Dedifferentiated amniotic fluid mesenchymal stem cell (primary cell): ENCODE data around the gene IFT88.

Experiments
- DNase-seq: peaks from one replicate; pipeline ENCODE4 v3.0.0-alpha.2; 2016; ENCODE audit errors: extremely low spot score

Gene IFT88

GRCh38 chr13:20686863-20687579 lies 120.1 kb downstream of the IFT88 start:
- no peak for DNase-seq

- no peak for DNase-seq
These were observed 122.3 kb downstream of the IFT88 start for GRCh38 chr13:20689291-20689690.

- DNase-seq = no peak
These were observed 124.7 kb downstream of the IFT88 start for GRCh38 chr13:20691616-20692015.

- no peak for DNase-seq
These were observed 129.1 kb downstream of the IFT88 start for GRCh38 chr13:20696073-20696472.

- DNase-seq = no peak
These were observed 132.8 kb downstream of the IFT88 start for GRCh38 chr13:20699715-20700114.

GRCh38 chr13:20700288-20700687 lies 133.3 kb downstream of the IFT88 start:
- no peak for DNase-seq

- no peak for DNase-seq
These were observed 134.5 kb downstream of the IFT88 start for GRCh38 chr13:20701461-20701860.

- no peak for DNase-seq
These were observed 135.6 kb downstream of the IFT88 start for GRCh38 chr13:20702530-20702914.

- no peak for DNase-seq
These were observed 136.2 kb downstream of the IFT88 start, which contains the start of gene IL17D for GRCh38 chr13:20702915-20703779. IL17D (plus strand) TSS chr13:20703699; CDS start chr13:20704002, 303 bp downstream.

- peak; percentile 61 for DNase-seq
These were observed 137.0 kb downstream of the IFT88 start for GRCh38 chr13:20703780-20704458.

- DNase-seq = no peak
These were observed 137.6 kb downstream of the IFT88 start for GRCh38 chr13:20704459-20705069.

- no peak for DNase-seq
These were observed 139.7 kb downstream of the IFT88 start for GRCh38 chr13:20706661-20707060.

GRCh38 chr13:20708216-20708615 lies 141.3 kb downstream of the IFT88 start:
- no peak for DNase-seq

GRCh38 chr13:20709369-20709768 lies 142.4 kb downstream of the IFT88 start:
- no peak for DNase-seq

- no peak for DNase-seq
These were observed 142.8 kb downstream of the IFT88 start for GRCh38 chr13:20709782-20710181.

GRCh38 chr13:20711301-20712044 lies 144.5 kb downstream of the IFT88 start:
- no peak for DNase-seq

GRCh38 chr13:20713014-20713376 lies 146.0 kb downstream of the IFT88 start:
- no peak for DNase-seq

GRCh38 chr13:20713751-20714150 lies 146.8 kb downstream of the IFT88 start:
- DNase-seq = peak; percentile 23

GRCh38 chr13:20714161-20714560 lies 147.2 kb downstream of the IFT88 start:
- DNase-seq = no peak

- peak; percentile 66 for DNase-seq
These were observed 147.8 kb downstream of the IFT88 start for GRCh38 chr13:20714563-20715329.

- DNase-seq = no peak
These were observed 148.4 kb downstream of the IFT88 start for GRCh38 chr13:20715330-20715712.
